Measurements from ENCODE around the gene ATG10. TPM values are rescaled to one million over a fixed set of nuclear protein-coding genes. Genes with fewer than 3 reads are reported as not detected.
"Not testable (repeated sequence)": the region's sequence is repeated elsewhere in the genome, so short reads cannot be mapped to it uniquely, and the experiment has no call there.

Gene ATG10
- total RNA-seq, 1 donor from 2014 or later, result 6.2 TPM

DNA sequence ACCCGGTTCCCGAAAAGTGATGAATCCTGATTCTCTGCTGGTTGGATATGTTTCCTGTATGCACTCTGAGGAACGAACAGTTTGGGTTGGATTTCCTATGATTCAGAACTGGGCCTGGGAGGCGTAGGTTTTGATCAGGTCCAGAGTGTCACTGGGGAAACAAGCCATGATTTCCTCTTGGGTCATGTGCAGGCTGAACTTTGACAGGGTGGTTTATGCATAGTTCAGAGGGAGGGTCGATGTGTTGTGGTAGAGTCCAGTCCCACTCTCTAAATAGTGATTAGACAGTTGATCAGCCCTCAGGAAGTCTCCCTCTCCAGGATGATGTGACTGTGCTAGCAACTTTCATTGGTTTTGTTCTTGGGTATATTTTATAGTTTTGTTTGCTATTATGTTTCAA is 17.4 kb downstream of the ATG10 start:
- H3K4me3 Mint-ChIP-seq (ENCODE audit: unreplicated experiment), result no peak overlapping the region
- no peak overlapping the region for H3K27ac Mint-ChIP-seq (ENCODE audit: unreplicated experiment)
- peaks cover 3% of the 10 kb centered on the region for H3K4me1 Mint-ChIP-seq (ENCODE audit: unreplicated experiment)
- no peak for DNase-seq (ENCODE audit: low spot score)
- TF ChIP-seq, protein P1, sequence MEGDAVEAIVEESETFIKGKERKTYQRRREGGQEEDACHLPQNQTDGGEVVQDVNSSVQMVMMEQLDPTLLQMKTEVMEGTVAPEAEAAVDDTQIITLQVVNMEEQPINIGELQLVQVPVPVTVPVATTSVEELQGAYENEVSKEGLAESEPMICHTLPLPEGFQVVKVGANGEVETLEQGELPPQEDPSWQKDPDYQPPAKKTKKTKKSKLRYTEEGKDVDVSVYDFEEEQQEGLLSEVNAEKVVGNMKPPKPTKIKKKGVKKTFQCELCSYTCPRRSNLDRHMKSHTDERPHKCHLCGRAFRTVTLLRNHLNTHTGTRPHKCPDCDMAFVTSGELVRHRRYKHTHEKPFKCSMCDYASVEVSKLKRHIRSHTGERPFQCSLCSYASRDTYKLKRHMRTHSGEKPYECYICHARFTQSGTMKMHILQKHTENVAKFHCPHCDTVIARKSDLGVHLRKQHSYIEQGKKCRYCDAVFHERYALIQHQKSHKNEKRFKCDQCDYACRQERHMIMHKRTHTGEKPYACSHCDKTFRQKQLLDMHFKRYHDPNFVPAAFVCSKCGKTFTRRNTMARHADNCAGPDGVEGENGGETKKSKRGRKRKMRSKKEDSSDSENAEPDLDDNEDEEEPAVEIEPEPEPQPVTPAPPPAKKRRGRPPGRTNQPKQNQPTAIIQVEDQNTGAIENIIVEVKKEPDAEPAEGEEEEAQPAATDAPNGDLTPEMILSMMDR (IDR thresholded peaks at IDR 0.05; ENCODE audit: unreplicated experiment), result no peak
- peaks cover 1% of the 10 kb centered on the region for H3K27me3 Mint-ChIP-seq (ENCODE audit: unreplicated experiment)
- H3K36me3 Mint-ChIP-seq (ENCODE audit: low read depth, unreplicated experiment), result peaks cover 9% of the 10 kb centered on the region
- no peaks in the 10 kb centered on the region for H3K9me3 Mint-ChIP-seq (ENCODE audit: unreplicated experiment)

DNA sequence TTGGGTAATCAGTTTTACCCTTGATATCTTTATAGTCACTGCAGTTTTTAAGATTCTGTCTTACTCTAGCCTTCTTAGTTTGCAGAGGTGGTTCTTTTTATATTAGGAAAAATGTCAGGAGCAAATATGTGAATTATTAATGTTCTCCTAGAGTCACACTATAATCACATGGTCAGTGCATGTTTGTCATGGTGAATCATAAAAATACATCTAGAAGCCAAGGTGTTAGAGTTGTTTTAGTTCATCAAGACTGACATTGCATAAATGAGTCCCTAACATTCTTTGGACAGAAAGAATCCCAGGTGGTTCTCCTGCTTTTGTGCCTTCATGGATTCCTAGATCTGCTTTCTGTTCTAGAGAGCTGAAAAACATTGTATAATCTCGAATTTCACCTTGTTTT is 22.9 kb downstream of the ATG10 start:
- Mint-ChIP-seq H3K27ac (ENCODE audit: unreplicated experiment) (no peak overlapping the region), H3K36me3 (ENCODE audit: low read depth, unreplicated experiment) (peaks cover 14% of the 10 kb centered on the region), H3K27me3 (ENCODE audit: unreplicated experiment) (no peaks in the 10 kb centered on the region), H3K4me3 (ENCODE audit: unreplicated experiment) (no peak overlapping the region), H3K9me3 (ENCODE audit: unreplicated experiment) (peaks cover 3% of the 10 kb centered on the region), H3K4me1 (ENCODE audit: unreplicated experiment) (peaks cover 5% of the 10 kb centered on the region)
- DNase-seq (ENCODE audit: low spot score), result no peak
- TF ChIP-seq, protein P1 (IDR thresholded peaks at IDR 0.05; ENCODE audit: unreplicated experiment), result no peak

DNA sequence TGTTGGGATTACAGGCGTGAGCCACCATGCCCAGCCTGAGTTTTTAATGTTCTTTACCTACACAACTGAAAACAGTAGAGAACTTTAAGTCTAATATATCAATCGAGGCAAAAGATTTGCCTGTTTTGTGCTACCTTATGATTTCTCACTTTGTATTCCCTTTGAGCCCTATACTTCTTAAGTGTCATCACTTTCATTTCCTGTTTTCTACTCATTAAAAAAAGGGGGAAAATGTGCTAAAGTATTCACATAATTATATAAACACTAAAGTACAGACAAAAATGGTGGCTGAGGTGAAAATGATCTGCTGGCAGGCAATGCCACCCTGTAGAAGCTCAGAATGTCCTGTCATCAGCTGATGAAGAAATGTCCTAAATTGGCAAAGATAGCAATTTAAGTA is 23.6 kb downstream of the ATG10 start:
- Mint-ChIP-seq H3K27me3 (ENCODE audit: unreplicated experiment) (no peaks in the 10 kb centered on the region), H3K4me3 (ENCODE audit: unreplicated experiment) (no peak overlapping the region), H3K36me3 (ENCODE audit: low read depth, unreplicated experiment) (peaks cover 14% of the 10 kb centered on the region), H3K4me1 (ENCODE audit: unreplicated experiment) (peaks cover 5% of the 10 kb centered on the region), H3K9me3 (ENCODE audit: unreplicated experiment) (peaks cover 3% of the 10 kb centered on the region), H3K27ac (ENCODE audit: unreplicated experiment) (no peak overlapping the region)
- TF ChIP-seq, protein P1 (IDR thresholded peaks at IDR 0.05; ENCODE audit: unreplicated experiment), result no peak
- no peak for DNase-seq (ENCODE audit: low spot score)

DNA sequence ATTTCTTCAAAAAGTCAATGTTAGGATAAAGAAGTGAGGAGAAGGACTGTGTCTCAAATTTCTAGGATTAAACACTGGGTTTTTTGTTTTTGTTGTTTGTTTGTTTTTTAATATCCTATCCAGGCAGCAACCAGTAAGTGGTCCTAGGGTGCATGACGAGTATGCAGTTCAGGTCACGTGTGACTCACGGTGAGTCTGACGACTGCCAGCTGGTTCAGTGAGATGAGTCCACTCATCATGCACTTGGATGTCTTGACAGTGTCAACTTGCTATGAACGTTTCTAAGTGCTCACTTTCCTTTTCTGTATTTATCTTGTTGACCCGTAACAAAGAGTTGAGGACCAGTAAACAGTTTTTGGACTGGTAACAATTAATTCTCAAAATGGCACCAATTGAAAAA is 32.7 kb downstream of the ATG10 start:
- no peaks in the 10 kb centered on the region for H3K4me1 Mint-ChIP-seq (ENCODE audit: unreplicated experiment)
- no peaks in the 10 kb centered on the region for H3K9me3 Mint-ChIP-seq (ENCODE audit: unreplicated experiment)
- H3K4me3 Mint-ChIP-seq (ENCODE audit: unreplicated experiment), result no peak overlapping the region
- no peak for DNase-seq (ENCODE audit: low spot score)
- H3K27ac Mint-ChIP-seq (ENCODE audit: unreplicated experiment), result no peak overlapping the region
- TF ChIP-seq, protein P1 (IDR thresholded peaks at IDR 0.05; ENCODE audit: unreplicated experiment), result no peak
- H3K36me3 Mint-ChIP-seq (ENCODE audit: low read depth, unreplicated experiment), result no peaks in the 10 kb centered on the region
- no peaks in the 10 kb centered on the region for H3K27me3 Mint-ChIP-seq (ENCODE audit: unreplicated experiment)

GRCh38 chr5:82009869-82010268 is 38.0 kb downstream of the ATG10 start:
- not testable (repeated sequence) for DNase-seq (ENCODE audit: low spot score); H3K4me3 Mint-ChIP-seq (ENCODE audit: unreplicated experiment); H3K36me3 Mint-ChIP-seq (ENCODE audit: low read depth, unreplicated experiment); H3K9me3 Mint-ChIP-seq (ENCODE audit: unreplicated experiment); H3K27me3 Mint-ChIP-seq (ENCODE audit: unreplicated experiment); H3K4me1 Mint-ChIP-seq (ENCODE audit: unreplicated experiment); H3K27ac Mint-ChIP-seq (ENCODE audit: unreplicated experiment)

GRCh38 chr5:82010696-82011095 is 38.9 kb downstream of the ATG10 start:
- no peak for DNase-seq (ENCODE audit: low spot score)
- Mint-ChIP-seq H3K27ac (ENCODE audit: unreplicated experiment) (no peak overlapping the region), H3K4me1 (ENCODE audit: unreplicated experiment) (no peaks in the 10 kb centered on the region), H3K9me3 (ENCODE audit: unreplicated experiment) (no peaks in the 10 kb centered on the region), H3K36me3 (ENCODE audit: low read depth, unreplicated experiment) (peaks cover 3% of the 10 kb centered on the region), H3K4me3 (ENCODE audit: unreplicated experiment) (no peak overlapping the region), H3K27me3 (ENCODE audit: unreplicated experiment) (no peaks in the 10 kb centered on the region)
- TF ChIP-seq, protein P1 (IDR thresholded peaks at IDR 0.05; ENCODE audit: unreplicated experiment), result no peak

Measured in endothelial cell (in vitro differentiated cells).